Subcutaneous abdominal adipose tissue (tissue), 5 donors: Measurements from ENCODE around the gene PNPLA1.

Experiments
- H3K27ac ChIP-seq: one replicate; pipeline ENCODE4 v1.7.0; 2013; ENCODE audit warnings: low read depth, mild to moderate bottlenecking, inconsistent platforms, low read length, moderate library complexity
- H3K27me3 ChIP-seq, 5 donors: one replicate each; pipeline ENCODE4 v1.7.0; 2013; ENCODE audit warnings: low read length in 5 of 5, inconsistent platforms in 1 of 5; ENCODE audit not compliant: control insufficient read depth in 5 of 5, insufficient read depth in 4 of 5
- H3K36me3 ChIP-seq, 5 donors: one replicate each; pipeline ENCODE4 v1.7.0; 2013; ENCODE audit warnings: low read length in 5 of 5; ENCODE audit not compliant: control insufficient read depth in 5 of 5, insufficient read depth in 5 of 5
- H3K4me1 ChIP-seq, 5 donors: one replicate each; pipeline ENCODE4 v1.7.0; 2013; ENCODE audit warnings: low read length in 5 of 5, mild to moderate bottlenecking in 3 of 5, moderate library complexity in 1 of 5; ENCODE audit not compliant: control insufficient read depth in 5 of 5, insufficient read depth in 5 of 5
- H3K4me3 ChIP-seq, 5 donors: one replicate each; pipeline ENCODE4 v1.7.0; 2013; ENCODE audit warnings: low read length in 5 of 5, low read depth in 1 of 5
- H3K9ac ChIP-seq, 5 donors: one replicate each; pipeline ENCODE4 v1.7.0; 2013; ENCODE audit warnings: low read length in 5 of 5, mild to moderate bottlenecking in 4 of 5, moderate library complexity in 3 of 5
- H3K9me3 ChIP-seq, 5 donors: one replicate each; pipeline ENCODE4 v1.7.0; 2013; ENCODE audit warnings: low read length in 5 of 5; ENCODE audit not compliant: control insufficient read depth in 5 of 5
- donor health status: healthy.
- donor health status: healthy.
- donor health status: healthy.
- donor health status: healthy.
- donor health status: healthy.

Gene PNPLA1

DNA sequence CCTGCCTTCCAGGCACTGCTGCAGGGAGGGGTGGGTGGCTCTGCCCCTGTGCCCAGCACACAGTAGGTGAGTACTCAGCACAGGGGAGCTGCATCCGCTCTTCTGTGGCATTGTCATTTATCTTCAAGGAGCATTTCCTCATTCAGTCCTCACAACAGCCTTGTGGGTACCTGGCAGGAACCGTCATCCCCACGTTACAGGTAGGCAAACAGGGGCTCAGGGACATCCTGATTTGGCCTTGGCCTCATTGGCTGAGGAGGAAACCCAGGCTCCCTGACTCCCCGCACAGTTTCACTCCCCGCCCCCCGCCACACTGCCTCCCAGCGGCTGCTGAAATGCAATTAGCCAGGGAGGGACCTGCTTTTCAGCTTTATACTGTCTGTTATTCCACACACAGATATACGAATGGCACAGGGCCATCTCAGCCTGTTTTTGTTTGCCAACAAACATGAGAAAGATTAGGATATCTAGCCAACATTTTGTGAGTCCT is 24.2 kb upstream of the PNPLA1 start:
- Histone ChIP-seq H3K9me3 (no peaks in the 10 kb centered on the region), H3K4me1 (peaks cover 0 to 11% (median 2%) of the 10 kb centered on the region in 5 donors), H3K27me3 (peaks cover 0 to 2% (median 0%) of the 10 kb centered on the region in 5 donors), H3K4me3 (no peak overlapping the region), H3K36me3 (no peaks in the 10 kb centered on the region), H3K27ac (no peak overlapping the region), H3K9ac (no peak overlapping the region)

DNA sequence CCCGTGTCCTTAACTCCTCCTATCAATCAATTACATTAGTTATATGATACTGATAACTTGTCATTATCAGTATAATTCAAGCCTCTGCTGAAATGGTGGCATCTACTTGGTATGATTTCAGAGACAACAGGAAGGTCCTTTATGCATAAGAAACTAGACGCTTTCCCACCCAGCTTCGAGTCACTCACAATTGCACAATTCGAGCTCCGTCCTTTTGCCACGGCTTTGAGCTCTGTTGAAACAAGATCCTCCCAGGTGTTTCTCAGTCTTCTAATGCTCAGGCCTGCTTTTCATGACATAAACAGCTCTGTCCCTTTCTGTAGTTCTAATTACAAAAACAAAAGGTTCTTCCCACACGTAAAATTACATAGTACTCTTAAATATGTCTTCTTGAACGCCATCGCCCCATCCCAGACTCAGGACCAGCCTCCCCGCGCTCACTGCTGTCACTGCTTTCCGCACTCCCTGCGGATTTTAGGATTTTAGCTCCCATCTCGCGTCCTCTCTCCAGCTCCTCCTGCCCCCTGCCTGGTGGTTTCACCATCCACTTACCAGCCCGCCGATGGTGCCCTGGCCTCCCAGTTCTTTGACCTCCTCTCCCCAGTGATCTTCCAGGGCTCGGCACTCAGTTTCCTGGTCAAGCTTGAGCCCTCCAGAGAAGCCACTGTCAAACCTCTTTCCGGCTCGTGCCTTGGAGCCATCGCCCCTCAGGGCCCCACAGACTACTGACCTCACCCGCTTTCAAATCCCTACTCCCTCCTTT is 23.2 kb upstream of the PNPLA1 start:
- H3K4me1 ChIP-seq = peaks cover 0 to 11% (median 2%) of the 10 kb centered on the region in 5 donors
- H3K4me3 ChIP-seq = no peak overlapping the region

DNA sequence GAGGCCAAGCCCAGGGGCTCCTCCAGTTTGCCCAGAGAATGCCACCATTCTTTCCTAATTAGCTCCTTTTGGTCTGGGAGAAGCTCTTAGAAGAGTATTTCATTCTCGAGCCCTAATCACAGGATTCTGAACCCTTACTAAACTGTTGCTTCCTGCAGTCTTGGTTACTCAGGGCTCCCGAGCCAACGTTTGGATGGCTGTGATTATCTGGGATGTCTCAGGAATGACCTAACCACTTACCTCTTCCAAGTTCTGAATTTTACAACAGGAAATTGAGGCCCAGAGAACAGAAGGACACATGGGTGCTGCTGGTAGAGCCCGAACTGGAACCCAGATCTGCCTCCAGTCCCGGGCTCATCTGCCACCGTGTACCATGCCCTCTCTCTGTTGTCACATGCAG is 22.2 kb upstream of the PNPLA1 start:
- Histone ChIP-seq H3K27ac (no peak overlapping the region), H3K36me3 (no peaks in the 10 kb centered on the region), H3K4me3 (no peak overlapping the region), H3K9ac (no peak overlapping the region), H3K27me3 (peaks cover 0 to 2% (median 0%) of the 10 kb centered on the region in 5 donors), H3K9me3 (no peaks in the 10 kb centered on the region), H3K4me1 (peaks cover 0 to 11% (median 2%) of the 10 kb centered on the region in 5 donors)

More for the DNA sequence above, 23.2 kb upstream of the PNPLA1 start:
- no peaks in the 10 kb centered on the region for H3K36me3 ChIP-seq
- peaks cover 0 to 2% (median 0%) of the 10 kb centered on the region in 5 donors for H3K27me3 ChIP-seq
- H3K9me3 ChIP-seq = no peaks in the 10 kb centered on the region
- no peak overlapping the region for H3K27ac ChIP-seq
- H3K9ac ChIP-seq = no peak overlapping the region

DNA sequence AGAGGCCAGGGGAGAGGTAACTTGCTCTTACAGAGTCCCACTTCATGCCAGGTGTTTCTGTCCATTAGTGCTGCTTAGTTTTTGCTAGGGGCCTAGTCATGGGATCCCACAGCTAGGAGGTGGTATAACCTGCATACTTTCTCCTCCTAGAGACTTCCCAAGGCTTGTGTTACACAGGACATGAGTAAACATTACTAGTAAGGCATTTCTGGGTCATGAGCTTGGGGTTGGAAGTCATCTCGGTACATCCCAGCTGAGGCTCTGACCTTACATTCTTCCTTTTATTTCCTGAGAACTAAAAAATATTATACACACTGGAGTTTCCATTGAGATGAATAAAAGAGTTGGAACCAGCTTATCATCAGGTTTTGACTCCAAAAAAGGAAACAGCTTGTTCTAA is 20.9 kb upstream of the PNPLA1 start:
- Histone ChIP-seq H3K27me3 (no peaks in the 10 kb centered on the region), H3K9me3 (no peaks in the 10 kb centered on the region), H3K4me3 (no peak overlapping the region), H3K36me3 (no peaks in the 10 kb centered on the region), H3K27ac (no peak overlapping the region), H3K4me1 (peaks cover 0 to 11% (median 2%) of the 10 kb centered on the region in 5 donors), H3K9ac (no peak overlapping the region)

GRCh38 chr6:36249536-36249935 is 20.3 kb upstream of the PNPLA1 start:
- Histone ChIP-seq H3K9ac (no peak overlapping the region), H3K4me1 (peaks cover 0 to 11% (median 2%) of the 10 kb centered on the region in 5 donors), H3K4me3 (no peak overlapping the region), H3K27me3 (no peaks in the 10 kb centered on the region), H3K9me3 (no peaks in the 10 kb centered on the region), H3K27ac (no peak overlapping the region), H3K36me3 (no peaks in the 10 kb centered on the region)

DNA sequence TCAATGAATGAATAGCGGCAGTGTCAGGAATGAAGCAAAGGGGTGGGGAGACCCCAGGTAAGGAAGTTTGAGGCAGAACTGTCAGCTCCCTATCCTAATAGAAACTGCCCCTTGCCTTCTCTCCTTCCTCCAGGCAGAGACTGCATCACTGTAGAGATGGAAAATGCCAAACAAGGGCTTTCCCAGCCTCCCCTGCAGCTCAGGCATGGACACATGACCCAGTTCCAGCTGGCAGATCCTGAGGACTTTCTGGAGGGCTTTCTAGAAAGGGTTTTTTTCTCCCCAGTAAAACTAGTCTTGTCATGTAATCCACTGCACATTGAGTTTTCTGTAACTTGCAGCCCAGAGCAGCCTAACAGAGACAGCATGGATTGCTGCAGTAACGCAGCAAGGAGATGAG is 17.9 kb upstream of the PNPLA1 start:
- no peak overlapping the region for H3K27ac ChIP-seq
- H3K9me3 ChIP-seq = peaks cover 0 to 4% (median 1%) of the 10 kb centered on the region in 5 donors
- no peak overlapping the region for H3K4me3 ChIP-seq
- no peak overlapping the region for H3K9ac ChIP-seq
- H3K4me1 ChIP-seq = peaks cover 0 to 11% (median 2%) of the 10 kb centered on the region in 5 donors
- no peaks in the 10 kb centered on the region for H3K36me3 ChIP-seq
- no peaks in the 10 kb centered on the region for H3K27me3 ChIP-seq

DNA sequence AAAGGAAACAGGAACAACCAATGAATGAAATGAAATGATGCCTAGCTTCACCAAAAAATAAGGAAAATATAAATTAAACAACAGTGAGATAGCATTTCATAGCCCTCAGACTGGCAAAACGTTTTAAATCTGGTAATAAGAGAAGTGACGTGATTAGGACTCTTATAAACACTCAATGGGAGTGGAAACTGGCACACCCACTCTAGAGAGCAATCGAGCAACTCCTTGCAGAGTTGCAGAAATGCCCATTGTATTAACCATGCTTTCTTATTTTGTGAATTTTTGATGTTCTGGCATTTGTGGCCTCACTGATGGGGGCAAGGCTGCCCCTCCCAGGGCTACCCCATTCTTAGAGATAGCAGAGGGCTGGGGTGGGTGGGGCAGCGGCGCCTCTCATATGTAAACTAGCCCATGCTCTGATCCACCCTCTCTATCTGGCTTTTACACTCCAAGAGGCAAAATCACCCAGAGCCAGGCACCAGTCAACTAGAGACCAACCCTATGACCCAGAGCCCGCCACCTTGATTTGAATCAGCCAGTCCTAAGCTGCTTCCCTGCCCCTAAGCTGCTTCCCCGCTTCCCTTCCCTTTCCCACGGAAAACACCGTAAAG is 6.4 kb upstream of the PNPLA1 start:
- no peaks in the 10 kb centered on the region for H3K36me3 ChIP-seq
- H3K27ac ChIP-seq = no peak overlapping the region
- no peak overlapping the region for H3K4me3 ChIP-seq
- no peaks in the 10 kb centered on the region for H3K4me1 ChIP-seq
- no peak overlapping the region for H3K9ac ChIP-seq
- peaks cover 0 to 11% (median 8%) of the 10 kb centered on the region in 5 donors for H3K27me3 ChIP-seq
- H3K9me3 ChIP-seq = peaks cover 0 to 12% (median 10%) of the 10 kb centered on the region in 5 donors

DNA sequence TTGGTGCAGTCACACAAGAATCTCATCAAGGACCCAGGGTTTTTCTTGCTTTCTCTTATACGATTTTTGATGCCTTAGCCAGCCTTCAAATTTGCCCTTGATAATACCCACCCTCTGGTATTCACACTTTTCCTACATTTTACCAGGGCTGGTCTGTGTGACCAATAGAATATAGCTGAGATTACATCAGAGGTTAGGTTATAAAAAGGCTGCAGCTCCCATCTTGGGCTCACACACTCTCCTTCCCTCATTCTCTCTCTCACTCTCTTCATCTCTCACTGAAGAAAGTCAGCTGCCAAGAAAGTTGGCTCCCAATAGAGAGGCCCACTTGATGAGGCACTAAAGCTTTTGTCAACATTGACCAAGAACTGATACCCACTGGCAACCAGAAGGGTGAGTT is 4.1 kb upstream of the PNPLA1 start:
- no peak overlapping the region for H3K9ac ChIP-seq
- H3K36me3 ChIP-seq = no peaks in the 10 kb centered on the region
- no peaks in the 10 kb centered on the region for H3K4me1 ChIP-seq
- H3K4me3 ChIP-seq = no peak overlapping the region
- peaks cover 0 to 26% (median 24%) of the 10 kb centered on the region in 5 donors for H3K27me3 ChIP-seq
- no peak overlapping the region for H3K27ac ChIP-seq
- peaks cover 0 to 12% (median 10%) of the 10 kb centered on the region in 5 donors for H3K9me3 ChIP-seq

DNA sequence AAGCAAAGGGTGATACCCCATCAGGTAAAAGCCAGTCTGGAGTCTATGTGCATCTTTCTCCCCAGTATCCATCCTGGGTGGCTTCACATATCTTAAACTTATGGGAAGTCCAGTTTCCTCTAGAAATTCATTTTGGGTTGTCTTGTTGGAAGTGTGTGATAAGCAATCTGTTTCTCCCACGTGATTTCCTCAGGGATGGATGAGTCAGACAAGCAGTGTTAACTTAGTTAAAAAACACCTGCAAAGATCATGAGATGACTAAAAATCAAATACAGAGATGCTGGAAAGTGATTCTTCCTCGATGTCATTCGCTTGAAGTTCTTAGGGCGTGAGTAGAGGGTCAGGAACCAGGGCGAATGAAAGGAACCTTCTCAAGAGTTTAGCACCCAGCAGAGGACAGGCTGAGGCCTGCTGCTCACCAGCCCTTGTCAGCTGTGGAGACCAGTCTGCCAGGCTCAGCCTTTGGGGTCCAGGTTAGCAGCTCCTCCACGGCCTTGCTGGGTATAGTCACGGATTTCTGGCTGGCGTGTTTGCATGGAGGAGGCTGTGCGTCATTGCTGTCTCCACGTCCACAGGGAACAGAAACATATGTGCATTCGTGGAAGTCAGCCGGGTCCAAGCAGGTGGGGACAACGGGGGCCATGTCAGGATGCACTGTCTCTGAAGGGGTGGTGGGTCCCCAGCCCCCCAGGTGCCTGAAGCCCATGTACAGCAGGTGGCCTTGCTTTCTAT is 2.8 kb upstream of the PNPLA1 start:
- Histone ChIP-seq H3K36me3 (no peaks in the 10 kb centered on the region), H3K9ac (no peak overlapping the region), H3K27ac (no peak overlapping the region), H3K9me3 (peaks cover 0 to 12% (median 10%) of the 10 kb centered on the region in 5 donors), H3K27me3 (peaks cover 0 to 31% (median 27%) of the 10 kb centered on the region in 5 donors), H3K4me1 (no peaks in the 10 kb centered on the region), H3K4me3 (no peak overlapping the region)
